Stomach (tissue), 9 donors: ENCODE measurements around the gene P2RX1. TPM values are rescaled to one million over a fixed set of nuclear protein-coding genes. Genes with fewer than 3 reads are reported as not detected.

Experiments used
- DNase-seq, 2 donors: peaks; one replicate each; pipeline versions ENCODE4 v3.0.0 to v3.0.0-alpha.2; 2013 to 2019
- H3K27ac ChIP-seq, 5 donors: fragments of 200-600 bp in 4 of 5; sonication (generic) in 4 of 5; one replicate each; pipeline ENCODE4 v1.5.1; 2013 to 2019; ENCODE audit warnings: mild to moderate bottlenecking in 1 of 5, moderate library complexity in 1 of 5
- H3K27me3 ChIP-seq, 3 donors: fragments of 200-600 bp; sonication (generic); one replicate each; pipeline ENCODE4 v1.5.1; 2017 to 2019; ENCODE audit warnings: mixed run types in 1 of 3
- H3K36me3 ChIP-seq, 4 donors: fragments of 200-600 bp; sonication (generic); 1 replicate in 3 of 4; 2 replicates in 1 of 4; pipeline ENCODE4 v1.5.1; 2016 to 2019
- H3K4me1 ChIP-seq, 4 donors: fragments of 200-600 bp; sonication (generic); one replicate each; pipeline ENCODE4 v1.5.1; 2016 to 2019
- H3K4me3 ChIP-seq, 4 donors: fragments of 200-600 bp; sonication (generic) in 3 of 4; one replicate each; pipeline ENCODE4 v1.5.1; 2016 to 2019; ENCODE audit warnings: mild to moderate bottlenecking in 1 of 4
- H3K9me3 ChIP-seq, 4 donors: fragments of 200-600 bp; sonication (generic); one replicate each; pipeline ENCODE4 v1.5.1; 2016 to 2019
- EP300 ChIP-seq: sonication (generic); formaldehyde crosslinking; IDR thresholded peaks from one replicate; pipeline ENCODE4 v1.6.1; 2017; ENCODE audit warnings: antibody characterized with exemption
- POLR2A ChIP-seq, 4 donors: fragments of 450-650 bp; IDR thresholded peaks; one replicate each; pipeline ENCODE4 v1.6.1; 2016; ENCODE audit warnings: antibody characterized with exemption in 4 of 4, control low read depth in 2 of 4, mild to moderate bottlenecking in 1 of 4, moderate library complexity in 1 of 4
- POLR2AphosphoS5 ChIP-seq, 3 donors: sonication (generic); formaldehyde crosslinking; IDR thresholded peaks; one replicate each; pipeline ENCODE4 v1.6.1; 2016; ENCODE audit warnings: antibody characterized with exemption in 3 of 3
- WGBS, 5 donors: extraction: QIAGEN DNeasy Blood & Tissue Kit in 3 of 5; methylation state at CpG; one replicate each; pipeline versions ENCODE4 v1.1.5 to v1.1.7; 2013 to 2018; 5-methylcytosine and 5-hydroxymethylcytosine counted together
- intact Hi-C: fragments of 100-400 bp; cut with DNase I; formaldehyde crosslinking; loops from one replicate; pipeline ENCODE4 v1.15.1; 2023; ENCODE audit warnings: low total_unique reads
- polyA plus RNA-seq, 3 donors: library from polyadenylated mRNA; stranded (reverse); fragments of 200-250 nt; gene quantifications; one replicate each; pipeline ENCODE4 v1.2.3, GENCODE V29; 2013
- total RNA-seq, 5 donors: library from RNA; depleted of rRNA; stranded (reverse); fragments of >200 nt; gene quantifications; one replicate each; pipeline versions ENCODE4 v1.1.0 to v1.2.3, GENCODE V29; 2014 to 2016
- TF ChIP-seq, protein P1 (sequence below), 7 experiments: fragments of 450-650 bp in 4 of 7; fragments of 200-600 bp in 3 of 7; sonication (generic) in 3 of 7; IDR thresholded peaks; one replicate each; pipeline ENCODE4 v1.5.1; 2016 to 2019; ENCODE audit warnings: antibody characterized with exemption in 7 of 7, control low read depth in 2 of 7, mild to moderate bottlenecking in 1 of 7
- donor health status: healthy with polysubstance abuse.
- donor health status: Bipolar disorder and iron deficiency.
- donor health status: healthy.

P2RX1 gene
- total and polyA plus RNA-seq, 8 donors: 0.75 to 13.4 (median 3.0) TPM

DNA sequence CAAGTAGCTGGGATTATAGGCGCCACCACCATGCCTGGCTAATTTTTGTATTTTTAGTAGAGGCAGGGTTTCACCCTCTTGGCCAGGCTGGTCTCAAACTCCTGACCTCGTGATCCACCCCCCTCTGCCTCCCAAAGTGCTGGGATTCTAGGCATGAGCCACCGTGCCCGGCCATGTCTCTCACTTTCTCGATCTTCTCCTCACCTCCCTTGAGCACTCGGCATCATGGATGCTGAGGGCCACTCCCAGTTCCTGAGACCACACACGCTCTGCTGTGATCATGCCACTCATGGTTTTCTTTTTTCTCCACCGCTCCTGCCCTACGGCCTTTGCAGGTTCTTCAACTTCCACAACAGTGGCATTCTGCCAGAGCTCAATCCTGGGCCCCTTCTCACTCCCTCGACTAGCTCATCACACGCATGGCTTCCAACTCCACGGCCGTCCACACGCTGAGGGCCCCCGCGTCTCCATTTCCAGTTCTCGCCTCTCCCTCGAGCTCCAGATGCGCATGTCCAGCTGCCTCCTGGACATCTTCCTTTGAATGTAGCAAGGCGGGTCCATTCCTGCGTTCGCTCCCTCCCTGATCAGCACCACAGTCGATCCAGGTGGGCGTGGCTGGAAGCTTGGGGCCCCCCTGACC is 64.7 kb downstream of the P2RX1 start:
- no peak for DNase-seq
- Histone ChIP-seq H3K4me1 (peaks cover 0 to 2% (median under 1%) of the 10 kb centered on the region in 4 donors), H3K27ac (no peak overlapping the region), H3K27me3 (peaks cover 0 to 3% (median 0%) of the 10 kb centered on the region in 3 donors), H3K9me3 (no peaks in the 10 kb centered on the region), H3K36me3 (no peaks in the 10 kb centered on the region), H3K4me3 (no peak overlapping the region)
- intact Hi-C loops: no loop called here
- WGBS, 5 donors: 81 to 85% (median 82%) methylated on average over 24 of the region's 24 CpGs
- TF ChIP-seq POLR2AphosphoS5 (IDR thresholded peaks at IDR 0.05): no peak
- TF ChIP-seq POLR2A (IDR thresholded peaks at IDR 0.05): no peak
- TF ChIP-seq, protein P1, sequence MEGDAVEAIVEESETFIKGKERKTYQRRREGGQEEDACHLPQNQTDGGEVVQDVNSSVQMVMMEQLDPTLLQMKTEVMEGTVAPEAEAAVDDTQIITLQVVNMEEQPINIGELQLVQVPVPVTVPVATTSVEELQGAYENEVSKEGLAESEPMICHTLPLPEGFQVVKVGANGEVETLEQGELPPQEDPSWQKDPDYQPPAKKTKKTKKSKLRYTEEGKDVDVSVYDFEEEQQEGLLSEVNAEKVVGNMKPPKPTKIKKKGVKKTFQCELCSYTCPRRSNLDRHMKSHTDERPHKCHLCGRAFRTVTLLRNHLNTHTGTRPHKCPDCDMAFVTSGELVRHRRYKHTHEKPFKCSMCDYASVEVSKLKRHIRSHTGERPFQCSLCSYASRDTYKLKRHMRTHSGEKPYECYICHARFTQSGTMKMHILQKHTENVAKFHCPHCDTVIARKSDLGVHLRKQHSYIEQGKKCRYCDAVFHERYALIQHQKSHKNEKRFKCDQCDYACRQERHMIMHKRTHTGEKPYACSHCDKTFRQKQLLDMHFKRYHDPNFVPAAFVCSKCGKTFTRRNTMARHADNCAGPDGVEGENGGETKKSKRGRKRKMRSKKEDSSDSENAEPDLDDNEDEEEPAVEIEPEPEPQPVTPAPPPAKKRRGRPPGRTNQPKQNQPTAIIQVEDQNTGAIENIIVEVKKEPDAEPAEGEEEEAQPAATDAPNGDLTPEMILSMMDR (IDR thresholded peaks at IDR 0.05): no peak
- no peak for TF ChIP-seq EP300

DNA sequence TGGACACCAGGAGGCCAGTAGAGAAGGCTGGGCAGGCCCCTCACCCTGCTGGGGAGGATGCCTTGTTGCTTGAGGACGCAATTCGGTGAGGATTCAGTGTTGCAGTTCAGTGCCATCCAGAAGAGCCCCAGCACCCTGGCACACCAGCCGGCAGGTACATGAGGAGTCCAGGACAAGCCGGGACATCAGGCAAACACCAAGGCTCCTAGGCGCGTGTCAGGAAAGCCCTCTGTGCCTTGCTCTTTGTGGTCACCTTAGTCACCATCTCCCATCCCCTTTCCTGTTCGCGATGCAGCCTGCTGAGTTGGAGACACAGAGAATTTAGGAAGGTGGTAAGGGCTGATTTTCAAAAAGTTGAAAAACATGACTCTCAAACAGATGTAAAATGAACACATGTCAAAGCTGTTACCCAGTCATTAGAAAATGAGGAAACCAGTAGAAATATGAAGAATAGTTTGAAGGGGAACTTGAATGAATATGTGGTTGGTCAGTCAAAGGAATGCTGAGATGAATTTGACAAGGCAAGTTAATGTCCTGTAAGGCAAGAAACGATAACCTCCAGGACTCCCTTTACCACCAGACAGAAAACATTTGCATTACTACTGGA is 67.9 kb downstream of the P2RX1 start:
- H3K4me3 ChIP-seq: no peak overlapping the region
- DNase-seq: no peak
- TF ChIP-seq POLR2A (IDR thresholded peaks at IDR 0.05) (no peak), EP300 (no peak), POLR2AphosphoS5 (IDR thresholded peaks at IDR 0.05) (no peak)
- TF ChIP-seq, protein P1 (IDR thresholded peaks at IDR 0.05): no peak
- intact Hi-C loops: no loop called here
- no peaks in the 10 kb centered on the region for H3K9me3 ChIP-seq
- H3K36me3 ChIP-seq: peaks cover 0 to 8% (median 3%) of the 10 kb centered on the region in 4 donors
- WGBS, 5 donors: 82 to 88% (median 86%) methylated on average over 7 to 9 of the region's 9 CpGs
- peaks cover 12 to 26% (median 22%) of the 10 kb centered on the region in 4 donors for H3K4me1 ChIP-seq
- H3K27me3 ChIP-seq: peaks cover 0 to 3% (median 0%) of the 10 kb centered on the region in 3 donors
- no peak overlapping the region for H3K27ac ChIP-seq

DNA sequence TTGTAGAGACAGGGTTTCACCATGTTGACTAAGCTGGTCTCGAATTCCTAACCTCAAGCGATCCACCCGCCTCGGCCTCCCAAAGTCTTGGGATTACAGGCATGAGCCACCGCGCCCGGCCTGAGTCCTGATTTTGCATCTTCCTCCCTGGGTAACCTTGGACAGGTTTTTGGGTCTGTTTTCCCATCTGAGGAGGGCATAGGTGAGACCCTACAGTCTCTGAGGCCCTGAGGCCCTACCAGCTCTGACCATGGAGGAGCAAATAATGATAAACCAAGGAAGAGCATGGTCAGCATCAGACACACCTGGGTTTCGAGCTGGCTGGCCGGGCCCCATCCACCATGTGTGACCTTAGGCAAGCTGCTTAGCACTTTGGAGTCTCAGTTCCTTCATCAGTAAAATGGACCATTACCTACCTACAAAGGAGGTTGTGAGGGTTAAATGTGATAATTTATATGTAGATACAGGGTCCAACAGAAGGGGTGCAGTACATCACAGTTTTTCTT is 69.0 kb downstream of the P2RX1 start:
- intact Hi-C loops: no loop called here
- no peak for DNase-seq
- no peak overlapping the region for H3K4me3 ChIP-seq
- peaks cover 0 to 3% (median 0%) of the 10 kb centered on the region in 3 donors for H3K27me3 ChIP-seq
- TF ChIP-seq EP300: no peak
- no peak for TF ChIP-seq POLR2AphosphoS5 (IDR thresholded peaks at IDR 0.05)
- TF ChIP-seq, protein P1 (IDR thresholded peaks at IDR 0.05): no peak
- no peak for TF ChIP-seq POLR2A (IDR thresholded peaks at IDR 0.05)
- peaks cover 12 to 35% (median 24%) of the 10 kb centered on the region in 4 donors for H3K4me1 ChIP-seq
- 95 to 97% (median 96%) methylated on average over 9 of the region's 9 CpGs for WGBS, 5 donors
- peaks cover 5 to 19% (median 15%) of the 10 kb centered on the region in 4 donors for H3K36me3 ChIP-seq
- no peak overlapping the region for H3K27ac ChIP-seq
- no peaks in the 10 kb centered on the region for H3K9me3 ChIP-seq

Other genes starting within 250 kb of the P2RX1 start
- 100 to 1,000 TPM in 4 of 5 donors, 10 to 100 TPM in 1; 52.7 to 229 (median 108) TPM for gene TAX1BP3, start 247.9 kb downstream of the P2RX1 start, total RNA-seq
- 100 to 1,000 TPM; 114 to 267 (median 235) TPM for gene TAX1BP3, start 247.9 kb downstream of the P2RX1 start, polyA plus RNA-seq
- gene EMC6, start 247.7 kb downstream of the P2RX1 start, total RNA-seq: 10 to 100 TPM in 2 of 5 donors, 1 to 10 TPM in 1, not detected in 2; 2.6 to 28.6 (median 19.1) TPM
- 10 to 100 TPM; 60.2 to 75.6 (median 75.3) TPM for gene EMC6, start 247.7 kb downstream of the P2RX1 start, polyA plus RNA-seq
- gene P2RX5, start 220.3 kb downstream of the P2RX1 start, total RNA-seq: 10 to 100 TPM in 1 of 5 donors, 1 to 10 TPM in 3, not detected in 1; 3.7 to 37.5 (median 7.1) TPM
- gene P2RX5, start 220.3 kb downstream of the P2RX1 start, polyA plus RNA-seq: 1 to 10 TPM in 2 of 3 donors, not detected in 1; 1.1 to 7.1 TPM
- gene HASPIN, start 192.6 kb downstream of the P2RX1 start, total RNA-seq: under 1 TPM in 3 of 5 donors, not detected in 2; 0.55 to 0.89 (median 0.87) TPM
- under 1 TPM in 2 of 3 donors, not detected in 1; 0.30 to 0.68 TPM for gene HASPIN, start 192.6 kb downstream of the P2RX1 start, polyA plus RNA-seq
- 10 to 100 TPM in 3 of 5 donors, 1 to 10 TPM in 2; 4.5 to 39.4 (median 13.6) TPM for gene ITGAE, start 115.3 kb downstream of the P2RX1 start, total RNA-seq
- 10 to 100 TPM; 36.9 to 66.8 (median 55.9) TPM for gene ITGAE, start 115.3 kb downstream of the P2RX1 start, polyA plus RNA-seq
- 10 to 100 TPM in 4 of 5 donors, 1 to 10 TPM in 1; 7.6 to 40.6 (median 28.1) TPM for gene NCBP3, start 70.2 kb downstream of the P2RX1 start, total RNA-seq
- 10 to 100 TPM in 2 of 3 donors, 1 to 10 TPM in 1; 8.6 to 31.0 (median 19.1) TPM for gene NCBP3, start 70.2 kb downstream of the P2RX1 start, polyA plus RNA-seq
- gene CAMKK1, start 23.4 kb downstream of the P2RX1 start, total RNA-seq: 10 to 100 TPM in 1 of 5 donors, 1 to 10 TPM in 3, under 1 TPM in 1; 0.58 to 15.1 (median 6.2) TPM
- gene CAMKK1, start 23.4 kb downstream of the P2RX1 start, polyA plus RNA-seq: 1 to 10 TPM; 2.1 to 6.4 (median 3.1) TPM
- gene ATP2A3, start 48.0 kb upstream of the P2RX1 start, total RNA-seq: 1,000 to 10,000 TPM in 1 of 5 donors, 100 to 1,000 TPM in 2, 10 to 100 TPM in 2; 49.4 to 1,069 (median 212) TPM
- 10 to 100 TPM; 10.4 to 16.1 (median 15.4) TPM for gene ATP2A3, start 48.0 kb upstream of the P2RX1 start, polyA plus RNA-seq
- 100 to 1,000 TPM in 4 of 5 donors, 10 to 100 TPM in 1; 87.9 to 242 (median 171) TPM for gene ZZEF1, start 226.6 kb upstream of the P2RX1 start, total RNA-seq
- gene ZZEF1, start 226.6 kb upstream of the P2RX1 start, polyA plus RNA-seq: 1 to 10 TPM; 4.4 to 6.6 (median 5.5) TPM
- 10 to 100 TPM in 4 of 5 donors, 1 to 10 TPM in 1; 1.8 to 32.4 (median 15.4) TPM for gene CYB5D2, start 226.7 kb upstream of the P2RX1 start, total RNA-seq
- gene CYB5D2, start 226.7 kb upstream of the P2RX1 start, polyA plus RNA-seq: 10 to 100 TPM; 14.9 to 17.4 (median 16.5) TPM